ENCODE measurements around the gene PARD6B.

DNA sequence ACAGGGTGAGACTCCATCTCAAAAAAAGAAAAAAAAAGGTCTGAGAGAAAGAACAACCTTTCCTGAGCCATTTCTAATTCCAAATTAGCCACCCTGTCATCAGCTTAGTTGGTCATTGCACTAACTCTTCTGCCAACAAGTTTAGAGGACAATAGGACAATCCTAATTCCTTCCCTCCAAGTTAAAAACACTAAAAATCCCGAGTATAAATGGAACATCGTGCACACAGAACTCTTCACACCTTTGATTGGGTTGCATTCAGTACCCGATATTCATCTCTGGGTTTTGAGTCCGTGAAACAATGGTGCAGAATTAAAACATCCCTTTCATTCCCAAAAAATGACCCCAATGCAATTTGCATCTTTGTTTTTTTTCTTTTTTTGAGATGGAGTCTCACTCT lies 23.0 kb downstream of the PARD6B start:
- no peak for TF ChIP-seq EZH2phosphoT487 (IDR thresholded peaks at IDR 0.05; ENCODE audit: borderline replicate concordance)
- TF ChIP-seq SRF (IDR thresholded peaks at IDR 0.05; ENCODE audit: low read depth), result no peak
- no peak for TF ChIP-seq TCF7L2 (IDR thresholded peaks at IDR 0.05; ENCODE audit: borderline replicate concordance, extremely low read depth, insufficient read depth, insufficient read length)
- TF ChIP-seq, protein P1, sequence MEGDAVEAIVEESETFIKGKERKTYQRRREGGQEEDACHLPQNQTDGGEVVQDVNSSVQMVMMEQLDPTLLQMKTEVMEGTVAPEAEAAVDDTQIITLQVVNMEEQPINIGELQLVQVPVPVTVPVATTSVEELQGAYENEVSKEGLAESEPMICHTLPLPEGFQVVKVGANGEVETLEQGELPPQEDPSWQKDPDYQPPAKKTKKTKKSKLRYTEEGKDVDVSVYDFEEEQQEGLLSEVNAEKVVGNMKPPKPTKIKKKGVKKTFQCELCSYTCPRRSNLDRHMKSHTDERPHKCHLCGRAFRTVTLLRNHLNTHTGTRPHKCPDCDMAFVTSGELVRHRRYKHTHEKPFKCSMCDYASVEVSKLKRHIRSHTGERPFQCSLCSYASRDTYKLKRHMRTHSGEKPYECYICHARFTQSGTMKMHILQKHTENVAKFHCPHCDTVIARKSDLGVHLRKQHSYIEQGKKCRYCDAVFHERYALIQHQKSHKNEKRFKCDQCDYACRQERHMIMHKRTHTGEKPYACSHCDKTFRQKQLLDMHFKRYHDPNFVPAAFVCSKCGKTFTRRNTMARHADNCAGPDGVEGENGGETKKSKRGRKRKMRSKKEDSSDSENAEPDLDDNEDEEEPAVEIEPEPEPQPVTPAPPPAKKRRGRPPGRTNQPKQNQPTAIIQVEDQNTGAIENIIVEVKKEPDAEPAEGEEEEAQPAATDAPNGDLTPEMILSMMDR (IDR thresholded peaks at IDR 0.05 in 2 of 3, conservative IDR thresholded peaks at IDR 0.05 in 1 of 3; ENCODE audit: borderline replicate concordance in 1 of 3, insufficient read depth in 1 of 3, low read depth in 2 of 3, low read length in 2 of 3), result no peak
- TF ChIP-seq, protein P2, sequence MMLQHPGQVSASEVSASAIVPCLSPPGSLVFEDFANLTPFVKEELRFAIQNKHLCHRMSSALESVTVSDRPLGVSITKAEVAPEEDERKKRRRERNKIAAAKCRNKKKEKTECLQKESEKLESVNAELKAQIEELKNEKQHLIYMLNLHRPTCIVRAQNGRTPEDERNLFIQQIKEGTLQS (IDR thresholded peaks at IDR 0.05), result no peak
- TF ChIP-seq POLR2AphosphoS5 (IDR thresholded peaks at IDR 0.05; ENCODE audit: low read depth, low read length), result 0 out of 2 replicates have a peak, but pooled peaks have one; percentile 31
- no peak for TF ChIP-seq POLR2A (IDR thresholded peaks at IDR 0.05; ENCODE audit: borderline replicate concordance, extremely low read depth, insufficient read depth, insufficient read length)
- TF ChIP-seq EZH2 (IDR thresholded peaks at IDR 0.05), result no peak
- no peak for TF ChIP-seq CEBPB (IDR thresholded peaks at IDR 0.05; ENCODE audit: low read depth)
- no peak for TF ChIP-seq JUND (IDR thresholded peaks at IDR 0.05)
- no peak for TF ChIP-seq SP1 (IDR thresholded peaks at IDR 0.05; ENCODE audit: low read depth)
- TF ChIP-seq, protein P3, sequence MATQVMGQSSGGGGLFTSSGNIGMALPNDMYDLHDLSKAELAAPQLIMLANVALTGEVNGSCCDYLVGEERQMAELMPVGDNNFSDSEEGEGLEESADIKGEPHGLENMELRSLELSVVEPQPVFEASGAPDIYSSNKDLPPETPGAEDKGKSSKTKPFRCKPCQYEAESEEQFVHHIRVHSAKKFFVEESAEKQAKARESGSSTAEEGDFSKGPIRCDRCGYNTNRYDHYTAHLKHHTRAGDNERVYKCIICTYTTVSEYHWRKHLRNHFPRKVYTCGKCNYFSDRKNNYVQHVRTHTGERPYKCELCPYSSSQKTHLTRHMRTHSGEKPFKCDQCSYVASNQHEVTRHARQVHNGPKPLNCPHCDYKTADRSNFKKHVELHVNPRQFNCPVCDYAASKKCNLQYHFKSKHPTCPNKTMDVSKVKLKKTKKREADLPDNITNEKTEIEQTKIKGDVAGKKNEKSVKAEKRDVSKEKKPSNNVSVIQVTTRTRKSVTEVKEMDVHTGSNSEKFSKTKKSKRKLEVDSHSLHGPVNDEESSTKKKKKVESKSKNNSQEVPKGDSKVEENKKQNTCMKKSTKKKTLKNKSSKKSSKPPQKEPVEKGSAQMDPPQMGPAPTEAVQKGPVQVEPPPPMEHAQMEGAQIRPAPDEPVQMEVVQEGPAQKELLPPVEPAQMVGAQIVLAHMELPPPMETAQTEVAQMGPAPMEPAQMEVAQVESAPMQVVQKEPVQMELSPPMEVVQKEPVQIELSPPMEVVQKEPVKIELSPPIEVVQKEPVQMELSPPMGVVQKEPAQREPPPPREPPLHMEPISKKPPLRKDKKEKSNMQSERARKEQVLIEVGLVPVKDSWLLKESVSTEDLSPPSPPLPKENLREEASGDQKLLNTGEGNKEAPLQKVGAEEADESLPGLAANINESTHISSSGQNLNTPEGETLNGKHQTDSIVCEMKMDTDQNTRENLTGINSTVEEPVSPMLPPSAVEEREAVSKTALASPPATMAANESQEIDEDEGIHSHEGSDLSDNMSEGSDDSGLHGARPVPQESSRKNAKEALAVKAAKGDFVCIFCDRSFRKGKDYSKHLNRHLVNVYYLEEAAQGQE (IDR thresholded peaks at IDR 0.05; ENCODE audit: low read depth), result no peak
- no peak for TF ChIP-seq SIN3A (IDR thresholded peaks at IDR 0.05; ENCODE audit: low read depth)

Measured in HCT116 (cell line).